Erythroblast (primary cell): ENCODE data around the gene GIMAP7.

Experiments used
- GATA1 ChIP-seq: IDR thresholded peaks from 2 replicates; pipeline ENCODE4 v1.6.1; 2011; ENCODE audit warnings: low read depth, mild to moderate bottlenecking, control low read depth, low read length, moderate library complexity
- POLR2A ChIP-seq: IDR thresholded peaks from 2 replicates; pipeline ENCODE4 v1.6.1; 2011; ENCODE audit warnings: mild to moderate bottlenecking, low read length

DNA sequence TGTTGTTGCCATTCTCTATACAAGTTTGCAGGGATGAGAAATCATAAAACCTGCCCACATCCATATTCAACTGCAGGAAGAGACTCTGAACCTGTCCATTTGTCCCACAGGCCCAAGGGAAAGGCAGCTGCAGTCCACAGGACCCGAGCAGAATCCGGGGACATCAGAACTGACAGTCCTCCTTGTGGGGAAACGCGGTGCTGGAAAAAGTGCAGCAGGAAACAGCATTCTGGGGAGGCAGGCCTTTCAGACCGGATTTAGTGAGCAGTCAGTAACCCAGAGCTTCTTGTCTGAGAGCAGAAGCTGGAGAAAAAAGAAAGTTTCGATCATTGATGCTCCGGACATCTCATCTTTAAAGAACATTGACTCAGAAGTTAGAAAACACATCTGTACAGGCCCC, 40.8 kb upstream of the GIMAP7 start:
- no peak for TF ChIP-seq POLR2A
- no peak for TF ChIP-seq GATA1
